GM10266 (cell line): ENCODE results near the gene CCDC88C.

Experiments
- DNase-seq: peaks from one replicate; pipeline ENCODE4 v3.0.0; 2012; ENCODE audit errors: extremely low spot score
- CTCF ChIP-seq: IDR thresholded peaks from 2 replicates; pipeline ENCODE4 v1.5.1; 2012; ENCODE audit warnings: mild to moderate bottlenecking, low read depth; ENCODE audit not compliant: control insufficient read depth, insufficient read depth; ENCODE audit errors: missing control alignments

CCDC88C gene

GRCh38 chr14:91303924-91304229, 113.7 kb downstream of the CCDC88C start:
- DNase-seq = no peak

GRCh38 chr14:91303091-91303923, 114.3 kb downstream of the CCDC88C start:
- TF ChIP-seq CTCF = no peak
- peak; percentile 89 for DNase-seq

More at GRCh38 chr14:91303924-91304229, 113.7 kb downstream of the CCDC88C start:
- TF ChIP-seq CTCF = no peak

- DNase-seq = peak; percentile 58
- no peak for TF ChIP-seq CTCF
Observed at GRCh38 chr14:91302391-91302790, 115.2 kb downstream of the CCDC88C start.

GRCh38 chr14:91300957-91301356, 116.7 kb downstream of the CCDC88C start:
- DNase-seq = no peak
- no peak for TF ChIP-seq CTCF

- TF ChIP-seq CTCF = no peak
- no peak for DNase-seq
Observed at GRCh38 chr14:91300283-91300895, 117.2 kb downstream of the CCDC88C start.

- no peak for DNase-seq
- TF ChIP-seq CTCF = no peak
Observed at GRCh38 chr14:91299121-91300115, 118.2 kb downstream of the CCDC88C start.
